Measurements from ENCODE around the gene KCTD2.

Gene KCTD2

DNA sequence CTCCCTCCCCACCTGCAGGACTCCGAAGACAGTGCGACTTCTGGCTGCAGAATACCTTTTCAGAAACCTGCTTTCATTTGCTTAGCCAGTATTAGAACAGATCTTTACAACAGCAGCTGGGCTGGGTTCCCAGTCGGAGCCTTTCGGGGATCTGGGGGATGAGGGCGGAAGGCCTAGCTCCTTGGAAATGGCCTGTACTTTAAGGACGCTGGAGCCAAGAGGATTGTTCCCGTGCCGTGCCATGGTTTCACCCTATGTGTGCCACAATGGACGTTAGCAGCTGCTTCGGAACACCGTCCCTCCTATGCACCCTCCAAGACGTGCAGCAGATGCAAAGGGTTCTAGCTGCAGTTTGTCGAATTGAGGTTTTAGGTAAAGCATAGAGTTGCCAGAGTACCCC is 16.2 kb downstream of the KCTD2 start:
- TF ChIP-seq, protein P1, sequence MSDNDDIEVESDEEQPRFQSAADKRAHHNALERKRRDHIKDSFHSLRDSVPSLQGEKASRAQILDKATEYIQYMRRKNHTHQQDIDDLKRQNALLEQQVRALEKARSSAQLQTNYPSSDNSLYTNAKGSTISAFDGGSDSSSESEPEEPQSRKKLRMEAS (IDR thresholded peaks at IDR 0.05; ENCODE audit: low read depth, low read length) = no peak
- no peak for TF ChIP-seq POLR2A (IDR thresholded peaks at IDR 0.05; ENCODE audit: extremely low read depth, insufficient read length)
- no peak for TF ChIP-seq MYC (IDR thresholded peaks at IDR 0.05; ENCODE audit: low read depth, low read length)
- TF ChIP-seq, protein P2, sequence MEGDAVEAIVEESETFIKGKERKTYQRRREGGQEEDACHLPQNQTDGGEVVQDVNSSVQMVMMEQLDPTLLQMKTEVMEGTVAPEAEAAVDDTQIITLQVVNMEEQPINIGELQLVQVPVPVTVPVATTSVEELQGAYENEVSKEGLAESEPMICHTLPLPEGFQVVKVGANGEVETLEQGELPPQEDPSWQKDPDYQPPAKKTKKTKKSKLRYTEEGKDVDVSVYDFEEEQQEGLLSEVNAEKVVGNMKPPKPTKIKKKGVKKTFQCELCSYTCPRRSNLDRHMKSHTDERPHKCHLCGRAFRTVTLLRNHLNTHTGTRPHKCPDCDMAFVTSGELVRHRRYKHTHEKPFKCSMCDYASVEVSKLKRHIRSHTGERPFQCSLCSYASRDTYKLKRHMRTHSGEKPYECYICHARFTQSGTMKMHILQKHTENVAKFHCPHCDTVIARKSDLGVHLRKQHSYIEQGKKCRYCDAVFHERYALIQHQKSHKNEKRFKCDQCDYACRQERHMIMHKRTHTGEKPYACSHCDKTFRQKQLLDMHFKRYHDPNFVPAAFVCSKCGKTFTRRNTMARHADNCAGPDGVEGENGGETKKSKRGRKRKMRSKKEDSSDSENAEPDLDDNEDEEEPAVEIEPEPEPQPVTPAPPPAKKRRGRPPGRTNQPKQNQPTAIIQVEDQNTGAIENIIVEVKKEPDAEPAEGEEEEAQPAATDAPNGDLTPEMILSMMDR (IDR thresholded peaks at IDR 0.05; ENCODE audit: low read depth, low read length) = no peak
- H3K4me3 ChIP-seq (ENCODE audit: low read depth, low read length) = no peak overlapping the region
- no peak for DNase-seq (ENCODE audit: low read depth)

DNA sequence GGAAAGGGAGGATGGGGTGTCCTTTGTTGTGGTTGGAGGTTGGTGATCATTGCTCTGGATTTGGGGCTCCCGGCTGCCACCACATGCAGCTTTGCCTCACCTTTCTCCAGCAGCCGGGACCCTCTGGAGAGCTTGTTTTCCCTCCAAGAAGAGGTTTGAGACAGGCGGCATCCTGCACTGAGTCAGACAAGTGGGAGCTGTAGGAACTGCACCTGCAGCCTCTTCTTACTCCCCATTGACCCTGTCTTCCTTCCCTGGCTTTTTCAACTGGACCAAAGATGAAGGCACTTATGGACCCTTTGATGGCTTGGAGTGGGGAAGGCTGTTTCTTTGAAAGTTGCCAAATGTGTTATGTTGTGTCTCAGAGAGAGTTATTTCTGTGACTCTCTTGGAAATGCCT is 16.6 kb downstream of the KCTD2 start:
- no peak for DNase-seq (ENCODE audit: low read depth)
- TF ChIP-seq, protein P2 (IDR thresholded peaks at IDR 0.05; ENCODE audit: low read depth, low read length) = no peak
- TF ChIP-seq POLR2A (IDR thresholded peaks at IDR 0.05; ENCODE audit: extremely low read depth, insufficient read length) (no peak), MYC (IDR thresholded peaks at IDR 0.05; ENCODE audit: low read depth, low read length) (no peak)
- TF ChIP-seq, protein P1 (IDR thresholded peaks at IDR 0.05; ENCODE audit: low read depth, low read length) = no peak
- no peak overlapping the region for H3K4me3 ChIP-seq (ENCODE audit: low read depth, low read length)

DNA sequence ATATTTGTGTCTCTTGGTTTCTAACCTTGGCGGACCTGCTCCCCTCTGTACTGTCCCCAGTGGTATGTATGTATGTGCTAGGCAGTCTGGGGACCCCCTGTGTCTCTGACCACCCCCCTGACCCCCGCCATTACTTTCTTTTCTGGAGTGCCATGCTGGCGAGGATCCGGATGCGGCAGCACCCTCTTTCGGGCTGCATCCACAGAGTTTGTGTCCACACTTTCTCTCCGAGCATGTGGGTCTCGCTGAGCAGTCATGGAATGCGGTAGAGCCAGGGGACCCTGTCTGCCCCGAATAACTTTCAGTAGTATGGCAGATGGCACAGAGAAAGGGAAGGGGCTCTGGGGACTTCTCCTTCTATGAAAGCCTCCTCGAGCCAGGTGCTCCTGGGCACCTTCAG is 17.0 kb downstream of the KCTD2 start:
- H3K4me3 ChIP-seq (ENCODE audit: low read depth, low read length) = no peak overlapping the region
- TF ChIP-seq, protein P2 (IDR thresholded peaks at IDR 0.05; ENCODE audit: low read depth, low read length) = no peak
- DNase-seq (ENCODE audit: low read depth) = no peak

DNA sequence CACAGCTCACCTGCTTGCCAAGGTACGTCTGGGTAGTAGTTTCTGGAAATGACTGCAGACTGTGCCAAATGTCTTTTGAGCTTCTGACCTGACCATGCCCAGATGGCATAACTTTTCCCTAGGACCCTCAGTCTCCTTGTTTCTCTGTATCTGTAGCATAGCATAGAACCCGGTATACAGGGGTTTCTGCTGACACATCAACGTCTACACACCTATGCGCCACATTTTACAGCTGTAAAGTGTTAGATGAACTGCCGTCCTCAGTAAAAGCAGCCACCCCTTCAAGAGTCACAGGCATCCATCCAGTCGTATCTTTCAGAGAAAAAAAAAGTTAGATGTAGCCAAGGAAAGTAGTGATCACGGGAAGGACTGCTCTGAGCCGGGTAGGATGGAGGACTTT is 17.4 kb downstream of the KCTD2 start:
- DNase-seq (ENCODE audit: low read depth) = no peak
- TF ChIP-seq POLR2A (IDR thresholded peaks at IDR 0.05; ENCODE audit: extremely low read depth, insufficient read length) (no peak), MYC (IDR thresholded peaks at IDR 0.05; ENCODE audit: low read depth, low read length) (no peak)
- TF ChIP-seq, protein P1 (IDR thresholded peaks at IDR 0.05; ENCODE audit: low read depth, low read length) = no peak
- TF ChIP-seq, protein P2 (IDR thresholded peaks at IDR 0.05; ENCODE audit: low read depth, low read length) = no peak
- no peak overlapping the region for H3K4me3 ChIP-seq (ENCODE audit: low read depth, low read length)

DNA sequence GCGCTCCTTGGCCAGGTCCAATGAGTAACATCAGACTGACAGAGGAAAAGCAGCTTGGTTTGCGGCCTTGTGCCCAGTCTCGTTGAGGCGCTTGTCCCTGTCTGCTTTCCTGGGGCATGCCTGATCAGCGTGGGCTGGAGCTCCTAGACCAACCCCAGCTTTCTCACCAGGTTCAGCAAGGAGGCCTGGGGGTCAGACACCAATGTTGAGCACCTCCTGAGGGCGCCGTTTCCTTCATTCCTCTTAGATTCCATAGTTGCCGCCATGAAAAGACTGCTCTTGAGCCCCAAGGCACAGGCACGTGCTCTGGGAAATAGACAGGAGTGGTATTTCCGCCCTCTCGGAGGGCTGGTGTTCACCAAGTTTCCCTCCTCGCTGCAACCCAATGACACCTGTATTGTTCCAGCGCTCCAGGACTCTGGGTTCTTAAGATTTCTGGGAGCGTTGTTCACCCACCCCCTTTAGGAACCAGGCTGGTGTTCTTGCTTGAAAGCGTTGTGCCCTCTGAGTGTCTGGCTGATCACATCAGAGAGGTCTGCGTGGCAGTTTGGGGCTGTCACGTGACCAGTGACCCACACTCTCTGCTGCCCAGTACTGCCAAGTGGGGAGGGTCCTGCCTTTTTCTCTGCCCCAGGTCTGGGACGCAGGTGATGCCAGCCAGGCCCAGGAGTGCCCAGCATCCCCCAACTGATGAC is 18.0 kb downstream of the KCTD2 start:
- TF ChIP-seq MYC (IDR thresholded peaks at IDR 0.05; ENCODE audit: low read depth, low read length) = no peak
- no peak for TF ChIP-seq POLR2A (IDR thresholded peaks at IDR 0.05; ENCODE audit: extremely low read depth, insufficient read length)
- TF ChIP-seq, protein P2 (IDR thresholded peaks at IDR 0.05; ENCODE audit: low read depth, low read length) = no peak
- TF ChIP-seq, protein P1 (IDR thresholded peaks at IDR 0.05; ENCODE audit: low read depth, low read length) = no peak
- no peak overlapping the region for H3K4me3 ChIP-seq (ENCODE audit: low read depth, low read length)
- no peak for DNase-seq (ENCODE audit: low read depth)

Measured in NB4 (cell line).